Gastrocnemius medialis (tissue), 4 donors: ENCODE results near the gene CADM2.
"Not testable (repeated sequence)": the region's sequence is repeated elsewhere in the genome, so short reads cannot be mapped to it uniquely, and the experiment has no call there.

ENCODE experiments used
- POLR2A ChIP-seq, 2 donors: fragments of 450-650 bp; IDR thresholded peaks; one replicate each; pipeline ENCODE4 v1.6.1; 2017; ENCODE audit warnings: antibody characterized with exemption in 2 of 2, mild to moderate bottlenecking in 2 of 2, moderate library complexity in 2 of 2
- TF ChIP-seq, protein P1 (sequence below), 5 experiments: fragments of 450-650 bp in 3 of 5; fragments of 200-600 bp in 2 of 5; sonication (generic) in 2 of 5; IDR thresholded peaks in 4 of 5; conservative IDR thresholded peaks in 1 of 5; 1 replicate in 4 of 5; 2 replicates in 1 of 5; pipeline ENCODE4 v1.5.1; 2016 to 2019; ENCODE audit warnings: antibody characterized with exemption in 5 of 5, mild to moderate bottlenecking in 3 of 5, moderate library complexity in 3 of 5

DNA sequence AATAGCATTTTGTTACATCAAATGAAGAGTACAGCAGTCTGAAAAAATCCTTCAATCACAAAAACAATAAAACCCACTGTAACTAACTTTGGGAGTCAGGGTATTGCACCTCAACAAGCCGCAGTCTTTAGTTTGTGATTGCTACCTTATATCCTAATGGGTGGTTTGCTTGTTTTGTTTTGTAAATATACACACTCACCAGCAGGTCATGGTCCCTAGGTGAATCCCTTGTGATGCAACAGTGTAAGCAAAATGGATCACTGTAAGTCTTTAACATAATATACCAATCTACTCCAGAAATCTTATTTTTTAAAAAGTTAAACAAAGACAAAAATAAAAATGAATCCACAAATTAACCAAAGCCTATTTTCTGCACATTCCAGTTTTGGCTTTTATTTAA, 749.5 kb downstream of the CADM2 start:
- TF ChIP-seq, protein P1, sequence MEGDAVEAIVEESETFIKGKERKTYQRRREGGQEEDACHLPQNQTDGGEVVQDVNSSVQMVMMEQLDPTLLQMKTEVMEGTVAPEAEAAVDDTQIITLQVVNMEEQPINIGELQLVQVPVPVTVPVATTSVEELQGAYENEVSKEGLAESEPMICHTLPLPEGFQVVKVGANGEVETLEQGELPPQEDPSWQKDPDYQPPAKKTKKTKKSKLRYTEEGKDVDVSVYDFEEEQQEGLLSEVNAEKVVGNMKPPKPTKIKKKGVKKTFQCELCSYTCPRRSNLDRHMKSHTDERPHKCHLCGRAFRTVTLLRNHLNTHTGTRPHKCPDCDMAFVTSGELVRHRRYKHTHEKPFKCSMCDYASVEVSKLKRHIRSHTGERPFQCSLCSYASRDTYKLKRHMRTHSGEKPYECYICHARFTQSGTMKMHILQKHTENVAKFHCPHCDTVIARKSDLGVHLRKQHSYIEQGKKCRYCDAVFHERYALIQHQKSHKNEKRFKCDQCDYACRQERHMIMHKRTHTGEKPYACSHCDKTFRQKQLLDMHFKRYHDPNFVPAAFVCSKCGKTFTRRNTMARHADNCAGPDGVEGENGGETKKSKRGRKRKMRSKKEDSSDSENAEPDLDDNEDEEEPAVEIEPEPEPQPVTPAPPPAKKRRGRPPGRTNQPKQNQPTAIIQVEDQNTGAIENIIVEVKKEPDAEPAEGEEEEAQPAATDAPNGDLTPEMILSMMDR (IDR thresholded peaks at IDR 0.05 in 4 of 5, conservative IDR thresholded peaks at IDR 0.05 in 1 of 5): not testable (repeated sequence)
- not testable (repeated sequence) for TF ChIP-seq POLR2A (IDR thresholded peaks at IDR 0.05)
